CD14-positive monocyte (primary cell): ENCODE data around the gene SETX. TPM values are rescaled to one million over a fixed set of nuclear protein-coding genes. Genes with fewer than 3 reads are reported as not detected.

ENCODE experiments used
- DNase-seq, 3 donors: peaks; one replicate each; pipeline ENCODE4 v3.0.0-alpha.2; 2011 to 2022
- H2AFZ ChIP-seq: 2 replicates; pipeline ENCODE4 v1.6.0; 2012; ENCODE audit warnings: mild to moderate bottlenecking, low read depth, low read length, inconsistent platforms; ENCODE audit not compliant: insufficient read depth, poor library complexity, severe bottlenecking
- H3K27ac ChIP-seq, 2 donors: 1 replicate in 1 of 2; 2 replicates in 1 of 2; pipeline ENCODE4 v1.5.1; 2012 to 2013; ENCODE audit warnings: low read length in 2 of 2, control low read depth in 1 of 2, inconsistent platforms in 1 of 2, low read depth in 1 of 2, mild to moderate bottlenecking in 1 of 2
- H3K27me3 ChIP-seq, 2 donors: one replicate each; pipeline versions ENCODE4 v1.6.0 to v1.6.1; 2011 to 2013; ENCODE audit warnings: low read length in 2 of 2; ENCODE audit not compliant: control insufficient read depth in 2 of 2, insufficient read depth in 2 of 2
- H3K36me3 ChIP-seq, 2 donors: replicated peaks in 1 of 2; 1 replicate in 1 of 2; 2 replicates in 1 of 2; pipeline versions ENCODE4 v1.5.1 to v1.6.1; 2012 to 2013; ENCODE audit warnings: low read length in 2 of 2, control low read depth in 1 of 2, inconsistent platforms in 1 of 2, mild to moderate bottlenecking in 1 of 2; ENCODE audit not compliant: insufficient read depth in 2 of 2, control insufficient read depth in 1 of 2
- H3K4me1 ChIP-seq, 2 donors: 1 replicate in 1 of 2; 2 replicates in 1 of 2; pipeline versions ENCODE4 v1.5.1 to v1.6.1; 2012 to 2013; ENCODE audit warnings: low read length in 2 of 2, control low read depth in 1 of 2, inconsistent platforms in 1 of 2, mild to moderate bottlenecking in 1 of 2, moderate library complexity in 1 of 2; ENCODE audit not compliant: insufficient read depth in 2 of 2, control insufficient read depth in 1 of 2
- H3K4me2 ChIP-seq: replicated peaks from 2 replicates; pipeline ENCODE3; 2012; ENCODE audit warnings: low read length, moderate library complexity, mild to moderate bottlenecking; ENCODE audit not compliant: poor library complexity, severe bottlenecking; ENCODE audit errors: extremely low read depth
- H3K4me3 ChIP-seq, 3 experiments: fragments of 200-600 bp in 1 of 3; sonication (generic) in 1 of 3; replicated peaks in 1 of 3; 1 replicate in 2 of 3; 2 replicates in 1 of 3; pipeline ENCODE4 v1.5.1; 2011 to 2013; ENCODE audit warnings: low read length in 3 of 3, mild to moderate bottlenecking in 3 of 3, control low read depth in 2 of 3, low read depth in 2 of 3, inconsistent platforms in 1 of 3, moderate library complexity in 1 of 3
- H3K79me2 ChIP-seq: 2 replicates; pipeline ENCODE4 v1.6.0; 2012; ENCODE audit warnings: mild to moderate bottlenecking, control low read depth, inconsistent platforms, low read length, moderate library complexity; ENCODE audit not compliant: insufficient read depth
- H3K9ac ChIP-seq: 2 replicates; pipeline ENCODE4 v1.6.0; 2017; ENCODE audit warnings: low read length, mild to moderate bottlenecking; ENCODE audit not compliant: insufficient read depth, poor library complexity, severe bottlenecking
- H3K9me3 ChIP-seq, 2 donors: replicated peaks in 1 of 2; 1 replicate in 1 of 2; 2 replicates in 1 of 2; pipeline versions ENCODE4 v1.5.1 to v1.6.1; 2012 to 2013; ENCODE audit warnings: low read length in 2 of 2, control low read depth in 1 of 2; ENCODE audit not compliant: control insufficient read depth in 1 of 2, insufficient read depth in 1 of 2
- H4K20me1 ChIP-seq: 2 replicates; pipeline ENCODE4 v1.6.0; 2012; ENCODE audit warnings: mild to moderate bottlenecking, low read length, control low read depth, moderate library complexity; ENCODE audit not compliant: insufficient read depth
- H3K27ac Mint-ChIP-seq, 7 donors: one replicate each; pipeline ENCODE4 v1.8.0; 2020; ENCODE audit warnings: mild to moderate bottlenecking in 7 of 7, mixed read lengths in 7 of 7, moderate library complexity in 6 of 7, inconsistent platforms in 2 of 7
- H3K27me3 Mint-ChIP-seq, 3 donors: one replicate each; pipeline ENCODE4 v1.8.0; 2021 to 2022; ENCODE audit warnings: low read depth in 3 of 3, mild to moderate bottlenecking in 3 of 3, mixed read lengths in 3 of 3, moderate library complexity in 3 of 3, inconsistent platforms in 1 of 3
- H3K36me3 Mint-ChIP-seq, 2 donors: one replicate each; pipeline ENCODE4 v1.8.0; 2020; ENCODE audit warnings: mixed read lengths in 2 of 2, inconsistent platforms in 1 of 2, mild to moderate bottlenecking in 1 of 2
- H3K4me1 Mint-ChIP-seq: one replicate; pipeline ENCODE4 v1.8.0; 2020; ENCODE audit warnings: mild to moderate bottlenecking, mixed read lengths
- H3K4me3 Mint-ChIP-seq, 2 donors: one replicate each; pipeline ENCODE4 v1.8.0; 2020; ENCODE audit warnings: mild to moderate bottlenecking in 2 of 2, mixed read lengths in 2 of 2, moderate library complexity in 1 of 2
- H3K9me3 Mint-ChIP-seq, 7 donors: one replicate each; pipeline ENCODE4 v1.8.0; 2020 to 2022; ENCODE audit warnings: mixed read lengths in 7 of 7, mild to moderate bottlenecking in 6 of 7, moderate library complexity in 6 of 7, inconsistent platforms in 2 of 7
- WGBS: methylation state at CpG from one replicate; pipeline ENCODE4 v1.1.5; 2013; ENCODE audit warnings: missing lambda C conversion rate; ENCODE audit not compliant: insufficient coverage; 5-methylcytosine and 5-hydroxymethylcytosine counted together
- intact Hi-C, 2 donors: fragments of 100-400 bp; cut with micrococcal nuclease; formaldehyde crosslinking; loops; one replicate each; pipeline versions ENCODE4 v1.15.0 to v1.15.1; 2023
- polyA plus RNA-seq, 3 donors: library from polyadenylated mRNA; depleted of rRNA in 1 of 3; unstranded in 2 of 3; stranded (reverse) in 1 of 3; fragments of 300-500 nt in 2 of 3; fragments of >200 nt in 1 of 3; fragmentation: Illumina TruSeq in 2 of 3; gene quantifications; 1 replicate in 2 of 3; 2 replicates in 1 of 3; pipeline ENCODE4 v1.2.3, GENCODE V29; 2012 to 2021
- TF ChIP-seq, protein P1 (sequence below): fragments of 200-600 bp; IDR thresholded peaks from one replicate; pipeline ENCODE4 v1.8.0; 2022; ENCODE audit warnings: antibody characterized with exemption, mild to moderate bottlenecking

The SETX gene
- polyA plus RNA-seq, 3 donors = 18.4 to 31.7 (median 24.2) TPM

DNA sequence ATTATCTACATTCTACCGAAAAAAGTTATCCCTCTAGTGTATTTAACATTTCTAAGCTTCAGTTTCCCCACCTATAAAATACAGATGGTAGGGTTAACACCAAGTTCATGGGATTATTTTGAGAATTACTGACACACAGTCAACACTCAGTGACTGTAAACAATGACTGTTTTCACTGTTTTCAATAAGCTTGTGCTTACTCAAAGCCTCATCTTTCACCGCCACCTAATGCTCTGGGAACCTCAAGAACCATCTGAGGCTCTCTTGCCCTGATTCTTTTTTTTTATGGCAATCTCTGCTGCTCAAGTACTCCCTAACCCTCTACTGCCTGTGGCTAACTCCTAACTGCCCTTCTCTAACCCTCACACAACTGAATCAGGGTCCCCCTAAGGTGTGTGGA, 59.6 kb downstream of the SETX start:
- H3K36me3 Mint-ChIP-seq = peaks cover 73 to 96% of the 10 kb centered on the region in 2 donors

DNA sequence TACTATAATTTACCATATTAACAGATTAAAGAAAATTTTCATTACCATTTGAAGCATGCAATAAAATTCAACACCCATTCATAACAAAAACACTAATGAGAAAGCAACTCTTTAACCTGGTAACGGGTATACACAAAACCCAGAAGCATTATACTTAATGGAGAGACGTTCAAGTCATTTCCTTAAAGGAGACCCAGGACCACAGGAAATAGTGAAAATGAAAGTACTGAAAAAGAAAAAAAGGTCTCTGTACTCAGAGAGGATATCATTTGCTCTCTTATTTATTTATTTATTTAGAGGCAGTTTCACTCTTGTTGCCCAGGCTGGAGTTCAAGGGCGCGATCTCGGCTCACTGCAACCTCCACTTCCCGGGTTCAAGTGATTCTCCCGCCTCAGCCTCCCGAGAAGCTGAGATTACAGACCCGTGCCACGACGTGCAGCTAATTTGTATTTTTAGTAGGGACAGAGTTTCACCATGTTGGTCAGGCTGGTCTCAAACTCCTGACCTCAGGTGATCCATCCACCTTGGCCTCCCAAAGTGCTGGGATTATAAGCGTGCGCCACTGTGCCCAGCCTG, 61.6 kb downstream of the SETX start:
- H3K27ac ChIP-seq = no peak overlapping the region
- no peaks in the 10 kb centered on the region for H3K27me3 Mint-ChIP-seq
- H2AFZ ChIP-seq = no peak overlapping the region
- H3K36me3 ChIP-seq = peaks cover 74 to 97% of the 10 kb centered on the region in 2 donors
- H3K4me3 ChIP-seq = no peak overlapping the region
- no peak overlapping the region for H3K4me3 Mint-ChIP-seq
- no peaks in the 10 kb centered on the region for H3K4me1 ChIP-seq
- H3K27me3 ChIP-seq = no peaks in the 10 kb centered on the region
- no peaks in the 10 kb centered on the region for H3K9me3 Mint-ChIP-seq
- no peaks in the 10 kb centered on the region for H3K9me3 ChIP-seq
- H3K4me2 ChIP-seq = no peak overlapping the region
- no peak for DNase-seq
- peak overlapping the region in 4 of 7 donors; percentile 9 to 72 (median 53) for H3K27ac Mint-ChIP-seq
- H3K79me2 ChIP-seq = peaks cover 26% of the 10 kb centered on the region
- no peak overlapping the region for H3K9ac ChIP-seq
- peaks cover 98% of the 10 kb centered on the region for H4K20me1 ChIP-seq
- TF ChIP-seq, protein P1, sequence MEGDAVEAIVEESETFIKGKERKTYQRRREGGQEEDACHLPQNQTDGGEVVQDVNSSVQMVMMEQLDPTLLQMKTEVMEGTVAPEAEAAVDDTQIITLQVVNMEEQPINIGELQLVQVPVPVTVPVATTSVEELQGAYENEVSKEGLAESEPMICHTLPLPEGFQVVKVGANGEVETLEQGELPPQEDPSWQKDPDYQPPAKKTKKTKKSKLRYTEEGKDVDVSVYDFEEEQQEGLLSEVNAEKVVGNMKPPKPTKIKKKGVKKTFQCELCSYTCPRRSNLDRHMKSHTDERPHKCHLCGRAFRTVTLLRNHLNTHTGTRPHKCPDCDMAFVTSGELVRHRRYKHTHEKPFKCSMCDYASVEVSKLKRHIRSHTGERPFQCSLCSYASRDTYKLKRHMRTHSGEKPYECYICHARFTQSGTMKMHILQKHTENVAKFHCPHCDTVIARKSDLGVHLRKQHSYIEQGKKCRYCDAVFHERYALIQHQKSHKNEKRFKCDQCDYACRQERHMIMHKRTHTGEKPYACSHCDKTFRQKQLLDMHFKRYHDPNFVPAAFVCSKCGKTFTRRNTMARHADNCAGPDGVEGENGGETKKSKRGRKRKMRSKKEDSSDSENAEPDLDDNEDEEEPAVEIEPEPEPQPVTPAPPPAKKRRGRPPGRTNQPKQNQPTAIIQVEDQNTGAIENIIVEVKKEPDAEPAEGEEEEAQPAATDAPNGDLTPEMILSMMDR = no peak
- intact Hi-C loops = no loop called here
- peaks cover 64 to 95% of the 10 kb centered on the region in 2 donors for H3K36me3 Mint-ChIP-seq
- WGBS = no CpG with 5 or more reads among the region's 13 CpGs
- no peaks in the 10 kb centered on the region for H3K4me1 Mint-ChIP-seq

More for the DNA sequence above, 59.6 kb downstream of the SETX start:
- Mint-ChIP-seq H3K4me3 (no peak overlapping the region), H3K27ac (peak overlapping the region in 3 of 7 donors; percentile 15 to 81 (median 70)), H3K27me3 (no peaks in the 10 kb centered on the region), H3K9me3 (no peaks in the 10 kb centered on the region), H3K4me1 (no peaks in the 10 kb centered on the region)
- Histone ChIP-seq H3K36me3 (peaks cover 82 to 99% of the 10 kb centered on the region in 2 donors), H2AFZ (no peak overlapping the region), H3K9ac (no peak overlapping the region), H3K4me1 (no peaks in the 10 kb centered on the region), H3K4me2 (no peak overlapping the region), H3K27me3 (no peaks in the 10 kb centered on the region), H4K20me1 (peaks cover 98% of the 10 kb centered on the region), H3K9me3 (no peaks in the 10 kb centered on the region), H3K27ac (peak overlapping the region in 1 of 2 donors; percentile 22), H3K79me2 (peaks cover 36% of the 10 kb centered on the region), H3K4me3 (no peak overlapping the region)
- TF ChIP-seq, protein P1 = no peak
- intact Hi-C loops = no loop called here
- WGBS = 100% methylated on average over 1 of the region's 2 CpGs
- no peak for DNase-seq
